ENCODE measurements around the gene LRRC7.

The LRRC7 gene

GRCh38 chr1:69743146-69743545 lies 175.4 kb downstream of the LRRC7 start:
- Mint-ChIP-seq H3K27ac (no peak overlapping the region), H3K36me3 (no peaks in the 10 kb centered on the region), H3K27me3 (no peaks in the 10 kb centered on the region), H3K9me3 (no peaks in the 10 kb centered on the region), H3K4me3 (no peak overlapping the region), H3K4me1 (no peaks in the 10 kb centered on the region)
- ATAC-seq (replicated peaks) (no peak), DNase-seq (no peak)

- Mint-ChIP-seq H3K36me3 (no peaks in the 10 kb centered on the region), H3K4me3 (no peak overlapping the region), H3K27ac (no peak overlapping the region), H3K9me3 (no peaks in the 10 kb centered on the region), H3K27me3 (no peaks in the 10 kb centered on the region), H3K4me1 (no peaks in the 10 kb centered on the region)
- DNase-seq (no peak), ATAC-seq (replicated peaks) (no peak)
Measured at GRCh38 chr1:69744381-69744780, 176.7 kb downstream of the LRRC7 start.

- no peaks in the 10 kb centered on the region for H3K9me3 Mint-ChIP-seq
- H3K4me3 Mint-ChIP-seq = no peak overlapping the region
- H3K27ac Mint-ChIP-seq = no peak overlapping the region
- DNase-seq (no peak), ATAC-seq (replicated peaks) (no peak)
- H3K27me3 Mint-ChIP-seq = no peaks in the 10 kb centered on the region
- H3K4me1 Mint-ChIP-seq = no peaks in the 10 kb centered on the region
- H3K36me3 Mint-ChIP-seq = no peaks in the 10 kb centered on the region
Measured at GRCh38 chr1:69747207-69747606, 179.5 kb downstream of the LRRC7 start.

GRCh38 chr1:69750638-69751037 lies 182.9 kb downstream of the LRRC7 start:
- no peak overlapping the region for H3K27ac Mint-ChIP-seq
- no peaks in the 10 kb centered on the region for H3K27me3 Mint-ChIP-seq
- no peaks in the 10 kb centered on the region for H3K4me1 Mint-ChIP-seq
- no peak for DNase-seq
- H3K9me3 Mint-ChIP-seq = peaks cover 0 to 3% of the 10 kb centered on the region in 2 donors
- no peak overlapping the region for H3K4me3 Mint-ChIP-seq
- no peaks in the 10 kb centered on the region for H3K36me3 Mint-ChIP-seq
- ATAC-seq (replicated peaks) = no peak

GRCh38 chr1:69752831-69753230 lies 185.1 kb downstream of the LRRC7 start:
- H3K27me3 Mint-ChIP-seq = no peaks in the 10 kb centered on the region
- no peak for ATAC-seq (replicated peaks)
- no peaks in the 10 kb centered on the region for H3K4me1 Mint-ChIP-seq
- H3K9me3 Mint-ChIP-seq = peaks cover 0 to 3% of the 10 kb centered on the region in 2 donors
- H3K36me3 Mint-ChIP-seq = no peaks in the 10 kb centered on the region
- no peak overlapping the region for H3K27ac Mint-ChIP-seq
- DNase-seq = no peak
- no peak overlapping the region for H3K4me3 Mint-ChIP-seq

- H3K27me3 Mint-ChIP-seq = no peaks in the 10 kb centered on the region
- H3K9me3 Mint-ChIP-seq = peaks cover 0 to 3% of the 10 kb centered on the region in 2 donors
- H3K27ac Mint-ChIP-seq = no peak overlapping the region
- ATAC-seq (replicated peaks) (no peak), DNase-seq (no peak)
- no peaks in the 10 kb centered on the region for H3K36me3 Mint-ChIP-seq
- no peak overlapping the region for H3K4me3 Mint-ChIP-seq
- H3K4me1 Mint-ChIP-seq = no peaks in the 10 kb centered on the region
Measured at GRCh38 chr1:69754521-69754920, 186.8 kb downstream of the LRRC7 start.

- Mint-ChIP-seq H3K27ac (no peak overlapping the region), H3K9me3 (peaks cover 0 to 3% of the 10 kb centered on the region in 2 donors), H3K27me3 (no peaks in the 10 kb centered on the region), H3K36me3 (no peaks in the 10 kb centered on the region), H3K4me1 (no peaks in the 10 kb centered on the region), H3K4me3 (no peak overlapping the region)
- DNase-seq (no peak), ATAC-seq (replicated peaks) (no peak)
Measured at GRCh38 chr1:69755647-69756046, 187.9 kb downstream of the LRRC7 start.

- ATAC-seq (replicated peaks) (no peak), DNase-seq (no peak)
Measured at GRCh38 chr1:69765951-69766350, 198.2 kb downstream of the LRRC7 start.

GRCh38 chr1:69766431-69767180 lies 198.9 kb downstream of the LRRC7 start:
- H3K9me3 Mint-ChIP-seq = no peaks in the 10 kb centered on the region

More at GRCh38 chr1:69765951-69766350, 198.2 kb downstream of the LRRC7 start:
- Mint-ChIP-seq H3K27ac (no peak overlapping the region), H3K4me3 (no peak overlapping the region), H3K27me3 (no peaks in the 10 kb centered on the region), H3K4me1 (no peaks in the 10 kb centered on the region), H3K36me3 (no peaks in the 10 kb centered on the region), H3K9me3 (no peaks in the 10 kb centered on the region)

GRCh38 chr1:69776555-69776954 lies 208.8 kb downstream of the LRRC7 start:
- ATAC-seq (replicated peaks) (no peak), DNase-seq (no peak)
- no peaks in the 10 kb centered on the region for H3K4me1 Mint-ChIP-seq
- H3K9me3 Mint-ChIP-seq = no peaks in the 10 kb centered on the region
- no peaks in the 10 kb centered on the region for H3K27me3 Mint-ChIP-seq
- no peak overlapping the region for H3K27ac Mint-ChIP-seq
- H3K36me3 Mint-ChIP-seq = no peaks in the 10 kb centered on the region
- no peak overlapping the region for H3K4me3 Mint-ChIP-seq

More at GRCh38 chr1:69766431-69767180, 198.9 kb downstream of the LRRC7 start:
- Mint-ChIP-seq H3K4me1 (no peaks in the 10 kb centered on the region), H3K27ac (no peak overlapping the region), H3K4me3 (no peak overlapping the region), H3K36me3 (no peaks in the 10 kb centered on the region), H3K27me3 (no peaks in the 10 kb centered on the region)
- ATAC-seq (replicated peaks) (no peak), DNase-seq (no peak)

GRCh38 chr1:69777423-69777822 lies 209.7 kb downstream of the LRRC7 start:
- Mint-ChIP-seq H3K27ac (no peak overlapping the region), H3K36me3 (no peaks in the 10 kb centered on the region)
- ATAC-seq (replicated peaks) = no peak

GRCh38 chr1:69777971-69778370 lies 210.2 kb downstream of the LRRC7 start:
- Mint-ChIP-seq H3K27ac (no peak overlapping the region), H3K27me3 (no peaks in the 10 kb centered on the region), H3K4me1 (no peaks in the 10 kb centered on the region), H3K4me3 (no peak overlapping the region), H3K9me3 (no peaks in the 10 kb centered on the region), H3K36me3 (no peaks in the 10 kb centered on the region)
- DNase-seq (no peak), ATAC-seq (replicated peaks) (no peak)

More at GRCh38 chr1:69777423-69777822, 209.7 kb downstream of the LRRC7 start:
- Mint-ChIP-seq H3K4me3 (no peak overlapping the region), H3K27me3 (no peaks in the 10 kb centered on the region), H3K4me1 (no peaks in the 10 kb centered on the region), H3K9me3 (no peaks in the 10 kb centered on the region)
- DNase-seq = no peak

- DNase-seq (no peak), ATAC-seq (replicated peaks) (no peak)
- Mint-ChIP-seq H3K27ac (no peak overlapping the region), H3K36me3 (no peaks in the 10 kb centered on the region), H3K4me1 (no peaks in the 10 kb centered on the region), H3K27me3 (no peaks in the 10 kb centered on the region), H3K4me3 (no peak overlapping the region), H3K9me3 (peaks cover 0 to 3% of the 10 kb centered on the region in 2 donors)
Measured at GRCh38 chr1:69787151-69787550, 219.4 kb downstream of the LRRC7 start.

- no peak for DNase-seq
- H3K4me3 Mint-ChIP-seq = no peak overlapping the region
- H3K9me3 Mint-ChIP-seq = peaks cover 0 to 2% of the 10 kb centered on the region in 2 donors
- no peaks in the 10 kb centered on the region for H3K27me3 Mint-ChIP-seq
- H3K27ac Mint-ChIP-seq = no peak overlapping the region
- H3K36me3 Mint-ChIP-seq = no peaks in the 10 kb centered on the region
- ATAC-seq (replicated peaks) = no peak
- H3K4me1 Mint-ChIP-seq = no peaks in the 10 kb centered on the region
Measured at GRCh38 chr1:69791311-69791710, 223.6 kb downstream of the LRRC7 start.

GRCh38 chr1:69794831-69795230 lies 227.1 kb downstream of the LRRC7 start:
- Mint-ChIP-seq H3K27me3 (no peaks in the 10 kb centered on the region), H3K4me3 (no peak overlapping the region), H3K4me1 (no peaks in the 10 kb centered on the region), H3K27ac (no peak overlapping the region), H3K36me3 (no peaks in the 10 kb centered on the region), H3K9me3 (peaks cover 0 to 1% of the 10 kb centered on the region in 2 donors)
- no peak for DNase-seq
- ATAC-seq (replicated peaks) = no peak
